PFSK-1 (cell line): ENCODE results near the gene GSC.

Experiments used
- FOXP2 ChIP-seq: optimal IDR thresholded peaks from 2 replicates; pipeline ENCODE3; 2011; ENCODE audit warnings: borderline replicate concordance, control low read depth, inconsistent platforms; ENCODE audit not compliant: insufficient read depth; ENCODE audit errors: extremely low read length, extremely low read depth
- POLR2AphosphoS5 ChIP-seq: IDR thresholded peaks from 2 replicates; pipeline ENCODE4 v1.6.1; 2012; ENCODE audit warnings: low read depth, mild to moderate bottlenecking, control low read depth, low read length, moderate library complexity
- REST ChIP-seq, 2 experiments: IDR thresholded peaks; 2 replicates each; pipeline versions ENCODE4 v1.6.1 to v1.8.0; 2011 to 2012; ENCODE audit warnings: low read depth in 2 of 2, low read length in 2 of 2, control low read depth in 1 of 2, inconsistent platforms in 1 of 2, mild to moderate bottlenecking in 1 of 2, moderate library complexity in 1 of 2; ENCODE audit not compliant: insufficient read depth in 1 of 2
- SIN3A ChIP-seq: IDR thresholded peaks from 2 replicates; pipeline ENCODE4 v1.6.1; 2012; ENCODE audit warnings: mild to moderate bottlenecking, low read length, moderate library complexity, borderline replicate concordance; ENCODE audit not compliant: insufficient read depth
- TAF1 ChIP-seq: IDR thresholded peaks from 2 replicates; pipeline ENCODE4 v1.6.1; 2012; ENCODE audit warnings: low read length, control low read depth, borderline replicate concordance; ENCODE audit not compliant: insufficient read depth

GSC gene

DNA sequence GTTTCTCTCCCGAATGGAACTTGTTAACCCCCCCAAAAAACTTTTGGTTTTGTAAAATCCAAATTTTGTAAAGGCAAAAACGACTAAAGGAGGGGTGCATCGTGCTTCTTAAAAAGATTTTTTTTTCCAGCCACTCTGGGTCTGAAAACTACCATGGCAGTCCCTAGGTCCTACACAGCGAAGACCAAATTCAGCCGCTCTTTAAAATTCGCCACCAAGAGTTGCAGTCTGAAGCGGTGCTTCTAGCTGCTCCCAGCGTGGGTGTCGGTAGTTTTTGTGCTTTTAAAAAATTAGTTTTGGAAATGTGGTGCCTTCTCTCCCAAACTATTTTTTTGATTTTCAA, 873 bp upstream of the GSC start:
- TF ChIP-seq POLR2AphosphoS5 (no peak), FOXP2 (no peak), TAF1 (no peak), SIN3A (no peak), REST (IDR thresholded peaks at IDR 0.05; ENCODE audit: insufficient read depth in 1 of 2, low read depth in 2 of 2, low read length in 2 of 2) (no peak)

- no peak for TF ChIP-seq FOXP2
- no peak for TF ChIP-seq TAF1
- TF ChIP-seq REST (IDR thresholded peaks at IDR 0.05; ENCODE audit: insufficient read depth in 1 of 2, low read depth in 2 of 2, low read length in 2 of 2): no peak
- TF ChIP-seq POLR2AphosphoS5: no peak
- no peak for TF ChIP-seq SIN3A
Observed at GRCh38 chr14:94770251-94770749, 387 bp upstream of the GSC start.

- TF ChIP-seq TAF1 (no peak), REST (IDR thresholded peaks at IDR 0.05; ENCODE audit: insufficient read depth in 1 of 2, low read depth in 2 of 2, low read length in 2 of 2) (no peak), POLR2AphosphoS5 (no peak), SIN3A (no peak), FOXP2 (no peak)
Observed at GRCh38 chr14:94768521-94769390, 1.2 kb downstream of the GSC start.

GRCh38 chr14:94768141-94768520, 1.8 kb downstream of the GSC start:
- TF ChIP-seq REST (IDR thresholded peaks at IDR 0.05; ENCODE audit: insufficient read depth in 1 of 2, low read depth in 2 of 2, low read length in 2 of 2): no peak
- TF ChIP-seq SIN3A: no peak
- no peak for TF ChIP-seq FOXP2
- no peak for TF ChIP-seq POLR2AphosphoS5
- no peak for TF ChIP-seq TAF1
